ENCODE measurements around the gene ACE. TPM values are rescaled to one million over a fixed set of nuclear protein-coding genes. Genes with fewer than 3 reads are reported as not detected.

Gene ACE
- total and polyA plus RNA-seq, 3 experiments from 2014 or later = 4.6 to 5.5 (median 4.7) TPM

Other genes with a start within 250 kb of the ACE start
- gene CYB561, start 30.8 kb upstream of the ACE start, total RNA-seq = 10 to 100 TPM; 14.3 to 16.6 TPM
- 42.7 TPM for gene CYB561, start 30.8 kb upstream of the ACE start, polyA plus RNA-seq
- not detected for gene KCNH6, start 46.3 kb downstream of the ACE start, total RNA-seq
- not detected for gene KCNH6, start 46.3 kb downstream of the ACE start, polyA plus RNA-seq
- 100 to 1,000 TPM in 1 of 2 experiments, 10 to 100 TPM in 1; 99.1 to 102 TPM for gene DCAF7, start 73.4 kb downstream of the ACE start, total RNA-seq
- gene DCAF7, start 73.4 kb downstream of the ACE start, polyA plus RNA-seq = 82.5 TPM
- 10 to 100 TPM; 35.9 to 40.0 TPM for gene TACO1, start 123.8 kb downstream of the ACE start, total RNA-seq
- gene TACO1, start 123.8 kb downstream of the ACE start, polyA plus RNA-seq = 18.3 TPM
- 10 to 100 TPM; 34.7 to 35.8 TPM for gene MAP3K3, start 145.4 kb downstream of the ACE start, total RNA-seq
- 50.3 TPM for gene MAP3K3, start 145.4 kb downstream of the ACE start, polyA plus RNA-seq
- 100 to 1,000 TPM; 236 to 240 TPM for gene LIMD2, start 223.1 kb downstream of the ACE start, total RNA-seq
- gene LIMD2, start 223.1 kb downstream of the ACE start, polyA plus RNA-seq = 495 TPM